GM12878 (cell line): ENCODE results near the gene AUNIP. TPM values are rescaled to one million over a fixed set of nuclear protein-coding genes. Genes with fewer than 3 reads are reported as not detected.
A peak's percentile ranks its signal among the peaks of the same experiment; 100 is the strongest.

Experiments used
- ATAC-seq: fragments of 200-7000 bp; cut with Tn5 transposase; 3 replicates; pipeline ENCODE4 v1.9.1; 2020; ENCODE audit warnings: mild to moderate bottlenecking, moderate library complexity
- BruUV-seq: library from RNA; stranded (reverse); fragments of 400-500 nt; replicated peaks from 2 replicates; lab custom pipeline; 2021; lab: Mats Ljungman, UMichigan
- CTCF ChIA-PET: fragments of 300-600 bp; sonication (Branson Sonifier 250); formaldehyde crosslinking; extraction: SDS; loops from one replicate; lab custom pipeline; 2021; ENCODE audit warnings: inconsistent platforms; lab: Yijun Ruan, JAX
- POLR2A ChIA-PET: fragments of 350-600 bp; formaldehyde crosslinking; extraction: SDS; loops from one replicate; lab custom pipeline; 2021; ENCODE audit warnings: inconsistent platforms; lab: Charles Lee
- RAD21 ChIA-PET: fragments of 300-600 bp; sonication (Branson Sonifier 250); formaldehyde crosslinking; loops from one replicate; lab custom pipeline; 2023; ENCODE audit warnings: antibody characterized with exemption; ENCODE audit not compliant: unreplicated experiment; lab: Charles Lee
- SMC1A ChIA-PET: fragments of 300-600 bp; sonication (Branson Sonifier 250); formaldehyde crosslinking; loops from one replicate; lab custom pipeline; 2023; ENCODE audit not compliant: unreplicated experiment, uncharacterized antibody; lab: Charles Lee
- DNase-seq: peaks from one replicate; pipeline ENCODE4 v3.0.0-alpha.2; 2011; ENCODE audit warnings: low read depth, low spot score
- FAIRE-seq: peaks from 3 replicates; lab custom pipeline; 2011; peaks lifted over from hg19 to GRCh38; lab: Jason Lieb, UNC
- H2AFZ ChIP-seq: 2 replicates; pipeline ENCODE4 v1.6.0; 2011; ENCODE audit warnings: low read depth, low read length, control low read depth; ENCODE audit not compliant: control insufficient read depth
- H3K27ac ChIP-seq: 2 replicates; pipeline ENCODE4 v1.5.1; 2011; ENCODE audit warnings: control low read depth; ENCODE audit not compliant: control insufficient read depth, insufficient read depth
- H3K27me3 ChIP-seq, 2 experiments: replicated peaks in 1 of 2; 2 replicates each; pipeline versions ENCODE4 v1.6.0 to v1.6.1; 2011; ENCODE audit warnings: low read length in 1 of 2; ENCODE audit not compliant: control insufficient read depth in 2 of 2, insufficient read depth in 2 of 2
- H3K36me3 ChIP-seq, 2 experiments: 2 replicates each; pipeline ENCODE4 v1.5.1; 2011; ENCODE audit warnings: low read length in 1 of 2; ENCODE audit not compliant: control insufficient read depth in 2 of 2, insufficient read depth in 2 of 2
- H3K4me1 ChIP-seq: 2 replicates; pipeline ENCODE4 v1.6.1; 2011; ENCODE audit warnings: mild to moderate bottlenecking, low read length, moderate library complexity, mixed read lengths; ENCODE audit not compliant: control insufficient read depth, insufficient read depth
- H3K4me2 ChIP-seq: 2 replicates; pipeline ENCODE4 v1.6.0; 2011; ENCODE audit warnings: control low read depth; ENCODE audit not compliant: control insufficient read depth, insufficient read depth
- H3K4me3 ChIP-seq: fragments of 200-600 bp; sonication (generic); 2 replicates; pipeline ENCODE4 v1.5.1; 2016
- H3K79me2 ChIP-seq: 2 replicates; pipeline ENCODE4 v1.6.0; 2011; ENCODE audit warnings: low read length; ENCODE audit not compliant: control insufficient read depth, insufficient read depth
- H3K9ac ChIP-seq: 2 replicates; pipeline ENCODE4 v1.8.0; 2011; ENCODE audit warnings: low read length, control low read depth, mixed read lengths; ENCODE audit not compliant: control insufficient read depth, insufficient read depth
- H3K9me3 ChIP-seq: replicated peaks from 3 replicates; pipeline ENCODE4 v1.5.1; 2011; ENCODE audit warnings: mild to moderate bottlenecking, low read length; ENCODE audit not compliant: control insufficient read depth, insufficient read depth
- H4K20me1 ChIP-seq: 2 replicates; pipeline ENCODE4 v1.6.0; 2011; ENCODE audit not compliant: control insufficient read depth, insufficient read depth
- BHLHE40 ChIP-seq, 2 experiments: fragments of 450-650 bp in 1 of 2; IDR thresholded peaks; 2 replicates each; pipeline ENCODE4 v1.6.1; 2011 to 2017; ENCODE audit warnings: low read depth in 2 of 2, borderline replicate concordance in 1 of 2, improper control_type of control experiment in 1 of 2, low read length in 1 of 2, mild to moderate bottlenecking in 1 of 2
- CBX5 ChIP-seq: sonication (generic); IDR thresholded peaks from 2 replicates; pipeline ENCODE4 v1.6.1; 2016; ENCODE audit warnings: low read depth, moderate library complexity, mild to moderate bottlenecking, inconsistent platforms
- JUND ChIP-seq: IDR thresholded peaks from 2 replicates; pipeline ENCODE4 v1.6.1; 2012; ENCODE audit warnings: low read depth, mild to moderate bottlenecking, low read length, improper control_type of control experiment, moderate library complexity
- MEF2B ChIP-seq: fragments of 450-650 bp; IDR thresholded peaks from 2 replicates; pipeline ENCODE4 v1.6.1; 2018; ENCODE audit warnings: mild to moderate bottlenecking, moderate library complexity; ENCODE audit not compliant: partially characterized antibody, poor library complexity, severe bottlenecking
- YBX1 ChIP-seq: fragments of 450-650 bp; IDR thresholded peaks from 2 replicates; pipeline ENCODE4 v1.6.1; 2016; ENCODE audit warnings: antibody characterized with exemption
- WGBS: methylation state at CpG from one replicate; pipeline ENCODE4 v1.1.6; 2016; ENCODE audit warnings: low lambda C conversion rate; ENCODE audit not compliant: insufficient replicate concordance, insufficient coverage; ENCODE audit errors: missing lambda C conversion rate; 5-methylcytosine and 5-hydroxymethylcytosine counted together
- in situ Hi-C: fragments of 300-500 bp; cut with MboI; formaldehyde crosslinking; loops from 9 replicates; pipeline ENCODE4 v1.14.3; 2018; ENCODE audit warnings: mixed read lengths
- intact Hi-C: fragments of 100-400 bp; cut with micrococcal nuclease; formaldehyde crosslinking; loops from one replicate; pipeline ENCODE4 v1.14.2; 2022; ENCODE audit not compliant: unreplicated experiment
- polyA plus RNA-seq, 11 experiments: library from polyadenylated mRNA; depleted of rRNA in 4 of 11; unstranded in 6 of 11; stranded (reverse) in 5 of 11; fragments of >200 nt; fragmentation: Nextera tagmentation in 4 of 11; fragmentation: Illumina TruSeq in 1 of 11; extraction: Ambion mirVana in 4 of 11; extraction: Trizol in 1 of 11; gene quantifications; 1 replicate in 1 of 11; 2 replicates in 10 of 11; pipeline versions ENCODE4 v1.2.1 to v1.2.3, GENCODE V29; 2011 to 2016; ENCODE audit warnings: inconsistent platforms in 2 of 11, missing spikeins in 2 of 11, low read depth in 1 of 11
- total RNA-seq, 4 experiments: library from RNA; depleted of rRNA in 3 of 4; stranded (reverse); fragments of >200 nt in 3 of 4; fragmentation: Illumina TruSeq in 1 of 4; extraction: Trizol in 1 of 4; gene quantifications; 2 replicates each; pipeline versions ENCODE4 v1.2.1 to v1.2.3, GENCODE V29; 2013 to 2021
- TF ChIP-seq, protein P1 (sequence below): fragments of 450-650 bp; IDR thresholded peaks from 2 replicates; pipeline ENCODE4 v1.6.1; 2016; ENCODE audit warnings: mild to moderate bottlenecking, moderate library complexity, borderline replicate concordance
- TF ChIP-seq, protein P2 (sequence below): fragments of 450-650 bp; IDR thresholded peaks from 2 replicates; pipeline ENCODE4 v1.6.1; 2018; ENCODE audit warnings: borderline replicate concordance, mild to moderate bottlenecking; ENCODE audit not compliant: partially characterized antibody

AUNIP gene
- total and polyA plus RNA-seq, 10 of the 15 experiments (the other 5 are each of a cell fraction or from before 2014, with no cell fraction given) = 3.9 to 20.0 (median 12.7) TPM

GRCh38 chr1:25871086-25871703, 11.9 kb upstream of the AUNIP start:
- RAD21 ChIA-PET = no interaction called here
- Histone ChIP-seq H3K27me3 (no peaks in the 10 kb centered on the region; a peak in 1 of 4 replicates), H3K36me3 (no peaks in the 10 kb centered on the region), H3K4me2 (no peak overlapping the region), H3K9ac (no peak overlapping the region)
- FAIRE-seq (no peak), DNase-seq (no peak)
- POLR2A ChIA-PET = interaction anchor here (1.0 kb wide), 1 partner anchor 126 kb away, joined by 3 read pairs; no protein-coding TSS in a partner anchor
- TF ChIP-seq BHLHE40 (IDR thresholded peaks at IDR 0.05; ENCODE audit: borderline replicate concordance in 1 of 2, low read depth in 2 of 2, low read length in 1 of 2) (0 out of 4 replicates have a peak, but pooled peaks of 1 of the 2 experiments have one; percentile 13), YBX1 (no peak), MEF2B (peak; percentile 50)
- TF ChIP-seq, all 136 proteins: peak for 2
- no peak for ATAC-seq
- ChIA-PET SMC1A (interaction anchor here (0.8 to 1.2 kb wide), 6 partner anchors 9 to 363 kb away, joined by 3 to 5 read pairs (median 4); partner anchors contain the start of genes CEP85 and PAFAH2), CTCF (interaction anchor here (0.6 to 1.5 kb wide), 7 partner anchors 11 to 1229 kb away, joined by 3 to 5 read pairs (median 4); partner anchors contain the start of gene PAFAH2)
- Histone ChIP-seq H4K20me1 (no peaks in the 10 kb centered on the region), H3K9me3 (no peaks in the 10 kb centered on the region), H3K4me3 (no peak overlapping the region), H3K4me1 (peaks cover 34% of the 10 kb centered on the region), H3K27ac (no peak overlapping the region), H3K79me2 (peaks cover 9% of the 10 kb centered on the region), H2AFZ (no peak overlapping the region)
- WGBS = 70% methylated on average over 5 of the region's 5 CpGs
- no TSS peak for BruUV-seq
- in situ Hi-C loops (no loop called here), intact Hi-C loops (no loop called here)

DNA sequence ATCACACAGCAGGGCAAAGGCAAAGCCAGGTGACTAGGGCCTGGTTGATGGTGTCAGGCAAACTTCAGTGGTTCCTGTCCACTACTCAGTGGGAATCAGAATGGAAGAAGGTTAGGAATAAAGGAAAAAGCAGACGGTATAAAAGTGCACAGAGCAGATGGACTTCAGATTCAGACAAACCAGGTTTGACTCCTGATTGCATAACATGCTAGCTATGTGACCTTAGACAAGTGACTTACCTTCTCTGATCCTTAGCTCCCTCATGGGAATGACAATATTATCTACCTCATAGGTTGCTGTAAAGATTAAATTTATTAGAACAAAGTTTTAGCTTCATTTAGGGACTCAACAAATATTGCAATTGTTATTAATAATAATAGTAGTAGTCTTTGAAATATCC, 11.4 kb upstream of the AUNIP start:
- H3K27ac ChIP-seq = no peak overlapping the region
- no peaks in the 10 kb centered on the region for H3K9me3 ChIP-seq
- ChIA-PET RAD21 (no interaction called here), CTCF (interaction anchor here (0.6 to 1.5 kb wide), 7 partner anchors 10 to 1228 kb away, joined by 3 to 5 read pairs (median 3); partner anchors contain the start of gene PAFAH2), SMC1A (interaction anchor here (0.8 to 1.2 kb wide), 6 partner anchors 8 to 363 kb away, joined by 3 to 5 read pairs (median 4); partner anchors contain the start of genes CEP85 and PAFAH2), POLR2A (interaction anchor here (0.5 kb wide), 1 partner anchor 21 kb away, joined by 4 read pairs; no protein-coding TSS in a partner anchor)
- H2AFZ ChIP-seq = no peak overlapping the region
- intact Hi-C loops = no loop called here
- H3K79me2 ChIP-seq = peaks cover 9% of the 10 kb centered on the region
- no peaks in the 10 kb centered on the region for H3K36me3 ChIP-seq
- no peaks in the 10 kb centered on the region for H4K20me1 ChIP-seq
- no peaks in the 10 kb centered on the region for H3K27me3 ChIP-seq
- 100% methylated on average over 1 of the region's 1 CpG for WGBS
- DNase-seq = no peak
- H3K4me3 ChIP-seq = no peak overlapping the region
- in situ Hi-C loops = no loop called here
- H3K4me2 ChIP-seq = no peak overlapping the region
- no peak overlapping the region for H3K9ac ChIP-seq
- ATAC-seq = no peak
- H3K4me1 ChIP-seq = peaks cover 34% of the 10 kb centered on the region
- no peak for FAIRE-seq
- no TSS peak for BruUV-seq
- TF ChIP-seq JUND = no peak
- TF ChIP-seq, protein P1, sequence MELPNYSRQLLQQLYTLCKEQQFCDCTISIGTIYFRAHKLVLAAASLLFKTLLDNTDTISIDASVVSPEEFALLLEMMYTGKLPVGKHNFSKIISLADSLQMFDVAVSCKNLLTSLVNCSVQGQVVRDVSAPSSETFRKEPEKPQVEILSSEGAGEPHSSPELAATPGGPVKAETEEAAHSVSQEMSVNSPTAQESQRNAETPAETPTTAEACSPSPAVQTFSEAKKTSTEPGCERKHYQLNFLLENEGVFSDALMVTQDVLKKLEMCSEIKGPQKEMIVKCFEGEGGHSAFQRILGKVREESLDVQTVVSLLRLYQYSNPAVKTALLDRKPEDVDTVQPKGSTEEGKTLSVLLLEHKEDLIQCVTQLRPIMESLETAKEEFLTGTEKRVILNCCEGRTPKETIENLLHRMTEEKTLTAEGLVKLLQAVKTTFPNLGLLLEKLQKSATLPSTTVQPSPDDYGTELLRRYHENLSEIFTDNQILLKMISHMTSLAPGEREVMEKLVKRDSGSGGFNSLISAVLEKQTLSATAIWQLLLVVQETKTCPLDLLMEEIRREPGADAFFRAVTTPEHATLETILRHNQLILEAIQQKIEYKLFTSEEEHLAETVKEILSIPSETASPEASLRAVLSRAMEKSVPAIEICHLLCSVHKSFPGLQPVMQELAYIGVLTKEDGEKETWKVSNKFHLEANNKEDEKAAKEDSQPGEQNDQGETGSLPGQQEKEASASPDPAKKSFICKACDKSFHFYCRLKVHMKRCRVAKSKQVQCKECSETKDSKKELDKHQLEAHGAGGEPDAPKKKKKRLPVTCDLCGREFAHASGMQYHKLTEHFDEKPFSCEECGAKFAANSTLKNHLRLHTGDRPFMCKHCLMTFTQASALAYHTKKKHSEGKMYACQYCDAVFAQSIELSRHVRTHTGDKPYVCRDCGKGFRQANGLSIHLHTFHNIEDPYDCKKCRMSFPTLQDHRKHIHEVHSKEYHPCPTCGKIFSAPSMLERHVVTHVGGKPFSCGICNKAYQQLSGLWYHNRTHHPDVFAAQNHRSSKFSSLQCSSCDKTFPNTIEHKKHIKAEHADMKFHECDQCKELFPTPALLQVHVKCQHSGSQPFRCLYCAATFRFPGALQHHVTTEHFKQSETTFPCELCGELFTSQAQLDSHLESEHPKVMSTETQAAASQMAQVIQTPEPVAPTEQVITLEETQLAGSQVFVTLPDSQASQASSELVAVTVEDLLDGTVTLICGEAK = no peak
- TF ChIP-seq, protein P2, sequence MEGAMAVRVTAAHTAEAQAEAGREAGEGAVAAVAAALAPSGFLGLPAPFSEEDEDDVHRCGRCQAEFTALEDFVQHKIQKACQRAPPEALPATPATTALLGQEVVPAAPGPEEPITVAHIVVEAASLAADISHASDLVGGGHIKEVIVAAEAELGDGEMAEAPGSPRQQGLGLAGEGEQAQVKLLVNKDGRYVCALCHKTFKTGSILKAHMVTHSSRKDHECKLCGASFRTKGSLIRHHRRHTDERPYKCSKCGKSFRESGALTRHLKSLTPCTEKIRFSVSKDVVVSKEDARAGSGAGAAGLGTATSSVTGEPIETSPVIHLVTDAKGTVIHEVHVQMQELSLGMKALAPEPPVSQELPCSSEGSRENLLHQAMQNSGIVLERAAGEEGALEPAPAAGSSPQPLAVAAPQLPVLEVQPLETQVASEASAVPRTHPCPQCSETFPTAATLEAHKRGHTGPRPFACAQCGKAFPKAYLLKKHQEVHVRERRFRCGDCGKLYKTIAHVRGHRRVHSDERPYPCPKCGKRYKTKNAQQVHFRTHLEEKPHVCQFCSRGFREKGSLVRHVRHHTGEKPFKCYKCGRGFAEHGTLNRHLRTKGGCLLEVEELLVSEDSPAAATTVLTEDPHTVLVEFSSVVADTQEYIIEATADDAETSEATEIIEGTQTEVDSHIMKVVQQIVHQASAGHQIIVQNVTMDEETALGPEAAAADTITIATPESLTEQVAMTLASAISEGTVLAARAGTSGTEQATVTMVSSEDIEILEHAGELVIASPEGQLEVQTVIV = no peak
- TF ChIP-seq CBX5 = no peak
- no peak for TF ChIP-seq BHLHE40 (IDR thresholded peaks at IDR 0.05; ENCODE audit: borderline replicate concordance in 1 of 2, low read depth in 2 of 2, low read length in 1 of 2)
